Ovary (tissue), 9 donors: ENCODE data around the gene PALD1. TPM values are rescaled to one million over a fixed set of nuclear protein-coding genes. Genes with fewer than 3 reads are reported as not detected.
A peak's percentile ranks its signal among the peaks of the same experiment; 100 is the strongest.

Source experiments
- DNase-seq, 5 donors: peaks; one replicate each; pipeline ENCODE4 v3.0.0-alpha.2; 2019 to 2020
- H3K27ac ChIP-seq, 2 donors: fragments of 200-600 bp; one replicate each; pipeline versions ENCODE4 v1.5.1 to v1.8.0; 2019 to 2022
- H3K27me3 ChIP-seq: fragments of 200-600 bp; one replicate; pipeline ENCODE4 v1.8.0; 2022
- H3K36me3 ChIP-seq: fragments of 200-600 bp; sonication (generic); one replicate; pipeline ENCODE4 v1.5.1; 2019
- H3K4me1 ChIP-seq: one replicate; pipeline ENCODE4 v1.8.1; 2013; ENCODE audit warnings: mild to moderate bottlenecking, moderate library complexity; ENCODE audit not compliant: insufficient read depth
- H3K4me3 ChIP-seq: fragments of 200-600 bp; sonication (generic); one replicate; pipeline ENCODE4 v1.5.1; 2017
- H3K9me3 ChIP-seq, 2 donors: fragments of 200-600 bp in 1 of 2; sonication (generic) in 1 of 2; one replicate each; pipeline versions ENCODE4 v1.5.1 to v1.8.1; 2013 to 2019; ENCODE audit warnings: mild to moderate bottlenecking in 1 of 2, moderate library complexity in 1 of 2
- EP300 ChIP-seq: sonication (generic); formaldehyde crosslinking; IDR thresholded peaks from one replicate; pipeline ENCODE4 v1.6.1; 2017; ENCODE audit warnings: antibody characterized with exemption
- POLR2A ChIP-seq: fragments of 450-650 bp; IDR thresholded peaks from one replicate; pipeline ENCODE4 v1.6.1; 2017; ENCODE audit warnings: antibody characterized with exemption, mild to moderate bottlenecking, moderate library complexity
- WGBS, 3 donors: extraction: QIAGEN DNeasy Blood & Tissue Kit in 1 of 3; methylation state at CpG; one replicate each; pipeline versions ENCODE4 v1.1.5 to v1.1.7; 2013 to 2017; 5-methylcytosine and 5-hydroxymethylcytosine counted together
- intact Hi-C, 4 donors: fragments of 100-400 bp; cut with DNase I; formaldehyde crosslinking; loops; one replicate each; pipeline versions ENCODE4 v1.11.0 to v1.15.1; 2022 to 2023
- polyA plus RNA-seq, 2 donors: library from polyadenylated mRNA; stranded (reverse); fragments of 200-250 nt in 1 of 2; fragments of 350-450 nt in 1 of 2; fragmentation: Illumina TruSeq in 1 of 2; extraction: RNeasy Lipid Tissue Mini Kit (QIAGEN cat#74804) in 1 of 2; gene quantifications; one replicate each; pipeline ENCODE4 v1.2.3, GENCODE V29; 2013 to 2014
- total RNA-seq, 7 donors: library from RNA; depleted of rRNA in 2 of 7; stranded (reverse); fragments of >200 nt in 2 of 7; fragmentation: NEBNext Ultra II Directional in 3 of 7; extraction: Animal tissue kit (Norgen Biotek cat#: 25700) in 3 of 7; gene quantifications; one replicate each; pipeline versions ENCODE4 v1.1.0 to v1.2.4, GENCODE V29; 2016 to 2023
- TF ChIP-seq, protein P1 (sequence below), 3 donors: fragments of 450-650 bp in 2 of 3; fragments of 200-600 bp in 1 of 3; IDR thresholded peaks; one replicate each; pipeline versions ENCODE4 v1.5.1 to v1.8.0; 2016 to 2022; ENCODE audit warnings: antibody characterized with exemption in 3 of 3, mild to moderate bottlenecking in 1 of 3
- donor health status: DM: no; HTN: no; CAD: no; lungs with moderate emphysema.
- donor health status: DM: no; HTN: no; CAD: no.
- donor health status: Bipolar disorder and iron deficiency.
- donor health status: DM: yes; HTN: yes; CAD: no.
- donor health status: DM: no; HTN: no; CAD: no.
- donor health status: DM: yes; HTN: yes; CAD: no.

Gene PALD1
- total and polyA plus RNA-seq, 9 donors = 2.2 to 10.5 (median 6.8) TPM

DNA sequence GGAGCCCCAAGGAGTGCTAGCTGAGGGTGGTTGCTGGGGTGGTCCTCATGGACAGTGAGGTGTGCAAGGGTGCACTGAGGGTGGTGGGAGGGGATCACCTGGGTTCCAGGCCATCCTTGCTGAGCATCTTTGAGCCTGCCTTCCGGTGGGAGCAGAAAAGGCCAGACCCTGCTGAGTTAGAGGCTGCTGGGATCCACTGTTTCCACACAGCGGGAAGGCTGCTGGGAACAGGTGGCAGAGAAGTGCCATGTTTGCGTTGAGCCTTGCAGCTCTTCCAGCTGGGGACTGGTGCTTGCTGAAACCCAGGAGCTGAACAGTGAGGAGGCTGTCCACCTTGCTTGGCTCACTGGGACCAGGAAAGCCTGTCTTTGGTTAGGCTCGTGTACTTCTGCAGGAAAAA, 89.0 kb downstream of the PALD1 start:
- no peaks in the 10 kb centered on the region for H3K4me1 ChIP-seq
- H3K27ac ChIP-seq = no peak overlapping the region
- no peak overlapping the region for H3K4me3 ChIP-seq
- H3K9me3 ChIP-seq = no peaks in the 10 kb centered on the region
- H3K36me3 ChIP-seq = no peaks in the 10 kb centered on the region
- no peak for DNase-seq
- no peak for TF ChIP-seq POLR2A
- TF ChIP-seq, protein P1, sequence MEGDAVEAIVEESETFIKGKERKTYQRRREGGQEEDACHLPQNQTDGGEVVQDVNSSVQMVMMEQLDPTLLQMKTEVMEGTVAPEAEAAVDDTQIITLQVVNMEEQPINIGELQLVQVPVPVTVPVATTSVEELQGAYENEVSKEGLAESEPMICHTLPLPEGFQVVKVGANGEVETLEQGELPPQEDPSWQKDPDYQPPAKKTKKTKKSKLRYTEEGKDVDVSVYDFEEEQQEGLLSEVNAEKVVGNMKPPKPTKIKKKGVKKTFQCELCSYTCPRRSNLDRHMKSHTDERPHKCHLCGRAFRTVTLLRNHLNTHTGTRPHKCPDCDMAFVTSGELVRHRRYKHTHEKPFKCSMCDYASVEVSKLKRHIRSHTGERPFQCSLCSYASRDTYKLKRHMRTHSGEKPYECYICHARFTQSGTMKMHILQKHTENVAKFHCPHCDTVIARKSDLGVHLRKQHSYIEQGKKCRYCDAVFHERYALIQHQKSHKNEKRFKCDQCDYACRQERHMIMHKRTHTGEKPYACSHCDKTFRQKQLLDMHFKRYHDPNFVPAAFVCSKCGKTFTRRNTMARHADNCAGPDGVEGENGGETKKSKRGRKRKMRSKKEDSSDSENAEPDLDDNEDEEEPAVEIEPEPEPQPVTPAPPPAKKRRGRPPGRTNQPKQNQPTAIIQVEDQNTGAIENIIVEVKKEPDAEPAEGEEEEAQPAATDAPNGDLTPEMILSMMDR (IDR thresholded peaks at IDR 0.05) = no peak
- no peak for TF ChIP-seq EP300
- no peaks in the 10 kb centered on the region for H3K27me3 ChIP-seq
- 82 to 85% (median 84%) methylated on average over 4 of the region's 4 CpGs for WGBS, 3 donors
- intact Hi-C loops = no loop called here

DNA sequence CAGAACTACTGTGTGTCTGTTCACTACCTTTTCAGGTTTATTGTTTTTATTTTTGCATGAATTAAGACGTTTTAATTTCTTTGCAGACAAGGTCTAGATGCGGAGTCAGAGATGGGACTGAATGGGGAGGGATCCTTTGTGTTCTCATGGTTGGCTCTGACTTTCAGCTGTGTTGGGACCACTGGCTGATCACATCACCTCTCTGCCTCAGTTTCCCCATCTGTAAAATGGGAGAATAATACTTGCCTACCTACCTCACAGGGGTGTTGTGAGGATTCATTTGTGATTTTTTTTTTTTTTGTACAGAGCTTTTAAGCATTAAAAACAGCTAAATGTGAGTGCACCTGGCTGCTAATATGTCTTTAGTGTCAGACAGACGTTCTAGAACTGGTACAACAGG, 89.5 kb downstream of the PALD1 start:
- no peak overlapping the region for H3K27ac ChIP-seq
- no peak overlapping the region for H3K4me3 ChIP-seq
- no peak for DNase-seq
- WGBS, 3 donors = 89 to 96% (median 91%) methylated on average over 3 of the region's 3 CpGs
- H3K9me3 ChIP-seq = no peaks in the 10 kb centered on the region
- H3K4me1 ChIP-seq = no peaks in the 10 kb centered on the region
- no peaks in the 10 kb centered on the region for H3K36me3 ChIP-seq
- intact Hi-C loops = no loop called here
- TF ChIP-seq EP300 (no peak), POLR2A (no peak)
- TF ChIP-seq, protein P1 (IDR thresholded peaks at IDR 0.05) = no peak
- H3K27me3 ChIP-seq = no peaks in the 10 kb centered on the region

DNA sequence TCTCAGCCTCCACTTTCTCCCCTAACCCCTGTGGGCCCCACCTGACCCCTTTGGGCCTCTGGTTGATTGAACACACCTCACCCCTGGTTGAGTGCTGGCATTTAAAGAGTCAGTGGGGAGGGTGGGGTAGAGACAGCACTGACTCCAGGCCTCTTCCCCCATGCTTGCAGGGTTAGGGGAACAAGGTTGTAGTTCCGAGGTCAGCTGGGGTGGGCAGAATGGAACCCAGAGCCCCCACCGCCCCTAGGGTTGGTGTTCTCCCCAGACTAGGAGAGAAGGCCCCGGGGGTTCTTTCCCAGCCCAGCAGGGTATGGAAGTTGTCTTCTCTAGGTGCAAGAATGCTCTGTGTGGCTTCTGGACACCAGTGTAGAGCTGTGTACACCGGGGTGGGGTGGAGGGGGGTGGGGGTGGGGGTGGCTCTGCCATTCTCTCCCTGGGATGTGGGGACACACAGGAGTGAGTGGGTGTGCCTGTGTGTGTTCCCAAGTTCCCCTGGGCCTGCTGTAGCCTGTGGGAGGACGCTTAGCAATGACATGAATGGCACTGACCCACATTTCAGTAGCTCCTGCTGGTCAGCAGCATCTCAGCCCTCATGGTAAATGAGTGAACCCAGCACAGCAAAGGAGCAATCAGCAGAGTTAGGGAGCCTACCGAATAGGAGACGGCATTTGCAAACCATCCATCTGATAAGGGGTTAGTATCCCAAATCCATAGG, 90.4 kb downstream of the PALD1 start:
- no peaks in the 10 kb centered on the region for H3K36me3 ChIP-seq
- no peaks in the 10 kb centered on the region for H3K4me1 ChIP-seq
- TF ChIP-seq POLR2A (no peak), EP300 (no peak)
- TF ChIP-seq, protein P1 (IDR thresholded peaks at IDR 0.05) = no peak
- intact Hi-C loops = no loop called here
- no peak overlapping the region for H3K27ac ChIP-seq
- no peaks in the 10 kb centered on the region for H3K27me3 ChIP-seq
- H3K9me3 ChIP-seq = no peaks in the 10 kb centered on the region
- peak in 1 of 5 donors; percentile 10 for DNase-seq
- no peak overlapping the region for H3K4me3 ChIP-seq
- 89 to 94% (median 92%) methylated on average over 6 to 7 of the region's 7 CpGs for WGBS, 3 donors

DNA sequence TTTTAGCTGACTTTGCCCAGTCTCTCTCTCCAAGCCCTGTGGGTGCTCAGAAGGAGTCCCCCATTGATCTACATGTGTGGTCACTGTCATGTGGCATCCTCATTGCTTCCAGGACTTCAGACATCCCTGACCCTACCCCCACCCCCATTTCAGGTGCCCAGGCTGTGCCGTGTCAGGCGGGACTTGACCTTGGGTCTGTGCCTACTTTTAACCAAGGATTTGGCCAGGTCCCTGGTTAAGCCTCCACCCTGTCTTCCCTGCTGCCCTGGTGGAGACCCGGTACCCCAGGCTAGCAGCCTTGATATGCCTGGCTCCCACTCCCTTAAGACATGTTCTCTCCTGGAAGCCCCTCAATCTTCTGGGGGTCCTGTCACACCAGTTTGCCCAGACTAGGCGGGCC, 92.7 kb downstream of the PALD1 start:
- intact Hi-C loops = no loop called here
- H3K4me1 ChIP-seq = peaks cover 5% of the 10 kb centered on the region
- H3K4me3 ChIP-seq = no peak overlapping the region
- no peaks in the 10 kb centered on the region for H3K27me3 ChIP-seq
- no peak for DNase-seq
- no peak overlapping the region for H3K27ac ChIP-seq
- WGBS, 3 donors = 64 to 96% (median 81%) methylated on average over 4 of the region's 4 CpGs
- H3K9me3 ChIP-seq = no peaks in the 10 kb centered on the region
- TF ChIP-seq, protein P1 (IDR thresholded peaks at IDR 0.05) = no peak
- TF ChIP-seq EP300 = no peak
- TF ChIP-seq POLR2A = no peak
- no peaks in the 10 kb centered on the region for H3K36me3 ChIP-seq
